HG03342 (cell line): ENCODE data around the gene EMD.
A peak's percentile ranks its signal among the peaks of the same experiment; 100 is the strongest.
"Not testable (repeated sequence)": the region's sequence is repeated elsewhere in the genome, so short reads cannot be mapped to it uniquely, and the experiment has no call there.

Experiments used
- ATAC-seq: cut with Tn5 transposase; IDR thresholded peaks from one replicate; pipeline ENCODE4 v1.9.1; 2021; ENCODE audit warnings: mild to moderate bottlenecking, moderate library complexity; ENCODE audit not compliant: unreplicated experiment

EMD gene

GRCh38 chrX:154378799-154379568 lies at the start of gene EMD:
Gene EMD, plus strand, starts transcription at chrX:154379295. Its CDS starts 190 bp downstream, at chrX:154379485.
- ATAC-seq: peak; percentile 81

GRCh38 chrX:154332561-154332960 lies 46.5 kb upstream of the EMD start:
- ATAC-seq: no peak

GRCh38 chrX:154333116-154333515 lies 46.0 kb upstream of the EMD start:
- ATAC-seq: no peak

GRCh38 chrX:154333837-154334271 lies 45.2 kb upstream of the EMD start:
- ATAC-seq: peak; percentile 62

GRCh38 chrX:154334496-154334895 lies 44.6 kb upstream of the EMD start:
- no peak for ATAC-seq

GRCh38 chrX:154341399-154342298 lies 37.4 kb upstream of the EMD start:
- ATAC-seq: peak; percentile 64

GRCh38 chrX:154343063-154343462 lies 36.0 kb upstream of the EMD start:
- ATAC-seq: not testable (repeated sequence)

- ATAC-seq: peak; percentile 29
These were observed 35.5 kb upstream of the EMD start for GRCh38 chrX:154343620-154344019.

GRCh38 chrX:154348114-154348531 lies 31.0 kb upstream of the EMD start:
- ATAC-seq: no peak

GRCh38 chrX:154348646-154349358 lies 30.3 kb upstream of the EMD start:
- ATAC-seq: no peak

GRCh38 chrX:154349359-154349935 lies 29.6 kb upstream of the EMD start:
- no peak for ATAC-seq

GRCh38 chrX:154349979-154350378 lies 29.1 kb upstream of the EMD start:
- ATAC-seq: no peak

GRCh38 chrX:154350429-154351182 lies 28.5 kb upstream of the EMD start:
- no peak for ATAC-seq

GRCh38 chrX:154351183-154352011 lies 27.7 kb upstream of the EMD start:
- ATAC-seq: no peak

- no peak for ATAC-seq
These were observed 27.1 kb upstream of the EMD start for GRCh38 chrX:154352012-154352401.

- ATAC-seq: no peak
These were observed 26.6 kb upstream of the EMD start for GRCh38 chrX:154352466-154352865.

- no peak for ATAC-seq
These were observed 25.8 kb upstream of the EMD start for GRCh38 chrX:154353172-154353843.

- ATAC-seq: no peak
These were observed 25.1 kb upstream of the EMD start for GRCh38 chrX:154354013-154354412.

- ATAC-seq: no peak
These were observed 24.6 kb upstream of the EMD start for GRCh38 chrX:154354516-154354915.
